Epithelial cell of esophagus (primary cell): ENCODE results near the gene CEACAM7.

Experiments used
- DNase-seq: peaks from one replicate; pipeline ENCODE4 v3.0.0; 2010; ENCODE audit warnings: low read depth
- H3K4me3 ChIP-seq: 2 replicates; pipeline ENCODE4 v1.5.1; 2011; ENCODE audit warnings: mild to moderate bottlenecking, low read length, control low read depth
- CTCF ChIP-seq: IDR thresholded peaks from 2 replicates; pipeline ENCODE4 v1.5.1; 2011; ENCODE audit warnings: low read depth, mild to moderate bottlenecking, low read length, control low read depth, inconsistent platforms; ENCODE audit not compliant: insufficient read depth; ENCODE audit errors: missing control alignments

Gene CEACAM7

GRCh38 chr19:41652250-41652649 lies 35.8 kb downstream of the CEACAM7 start:
- H3K4me3 ChIP-seq: no peak overlapping the region
- TF ChIP-seq CTCF: no peak
- no peak for DNase-seq

GRCh38 chr19:41649827-41650226 lies 38.2 kb downstream of the CEACAM7 start:
- no peak for TF ChIP-seq CTCF
- H3K4me3 ChIP-seq: no peak overlapping the region
- DNase-seq: peak; percentile 60

- H3K4me3 ChIP-seq: no peak overlapping the region
- no peak for DNase-seq
- TF ChIP-seq CTCF: peak; percentile 26
Observed at GRCh38 chr19:41646589-41647204, 41.4 kb downstream of the CEACAM7 start.

- H3K4me3 ChIP-seq: no peak overlapping the region
- peak; percentile 67 for DNase-seq
Observed at GRCh38 chr19:41641879-41642485, 46.1 kb downstream of the CEACAM7 start.

GRCh38 chr19:41638641-41639081 lies 49.4 kb downstream of the CEACAM7 start:
- no peak overlapping the region for H3K4me3 ChIP-seq
- no peak for TF ChIP-seq CTCF
- DNase-seq: no peak

More at GRCh38 chr19:41641879-41642485, 46.1 kb downstream of the CEACAM7 start:
- TF ChIP-seq CTCF: peak; percentile 90

GRCh38 chr19:41637484-41637883 lies 50.6 kb downstream of the CEACAM7 start:
- DNase-seq: no peak
- TF ChIP-seq CTCF: no peak
- H3K4me3 ChIP-seq: no peak overlapping the region

- no peak for TF ChIP-seq CTCF
- H3K4me3 ChIP-seq: no peak overlapping the region
- DNase-seq: no peak
Observed at GRCh38 chr19:41627966-41628675, 59.9 kb downstream of the CEACAM7 start.
